HG02943 (cell line): Measurements from ENCODE around the gene NOL9.
"Not testable (repeated sequence)": the region's sequence is repeated elsewhere in the genome, so short reads cannot be mapped to it uniquely, and the experiment has no call there.

Experiments used
- ATAC-seq: cut with Tn5 transposase; IDR thresholded peaks from one replicate; pipeline ENCODE4 v1.9.1; 2021; ENCODE audit warnings: mild to moderate bottlenecking, low read depth, moderate library complexity; ENCODE audit not compliant: unreplicated experiment

NOL9 gene

GRCh38 chr1:6554031-6554906 lies at the start of gene NOL9:
NOL9 (minus strand) TSS chr1:6554513; CDS start chr1:6554502, 11 bp downstream.
- ATAC-seq: peak; percentile 80

GRCh38 chr1:6603238-6603914 lies 49.1 kb upstream of the NOL9 start:
- no peak for ATAC-seq

GRCh38 chr1:6602669-6603237 lies 48.4 kb upstream of the NOL9 start, which contains the start of gene KLHL21:
KLHL21 (minus strand) TSS chr1:6602869; CDS start chr1:6602817, 52 bp downstream.
- peak; percentile 44 for ATAC-seq

- ATAC-seq: no peak
Observed at GRCh38 chr1:6601923-6602668, 47.8 kb upstream of the NOL9 start.

- no peak for ATAC-seq
Observed at GRCh38 chr1:6601049-6601922, 47.0 kb upstream of the NOL9 start.

GRCh38 chr1:6600410-6601048 lies 46.2 kb upstream of the NOL9 start:
- no peak for ATAC-seq

GRCh38 chr1:6599991-6600390 lies 45.7 kb upstream of the NOL9 start:
- ATAC-seq: not testable (repeated sequence)

GRCh38 chr1:6599141-6599975 lies 45.0 kb upstream of the NOL9 start:
- ATAC-seq: no peak

GRCh38 chr1:6597777-6598131 lies 43.4 kb upstream of the NOL9 start:
- ATAC-seq: no peak

GRCh38 chr1:6596886-6597776 lies 42.8 kb upstream of the NOL9 start:
- ATAC-seq: no peak

- ATAC-seq: no peak
Observed at GRCh38 chr1:6596351-6596750, 42.0 kb upstream of the NOL9 start.

GRCh38 chr1:6594977-6595740 lies 40.8 kb upstream of the NOL9 start:
- no peak for ATAC-seq

GRCh38 chr1:6593810-6594209 lies 39.5 kb upstream of the NOL9 start:
- ATAC-seq: no peak

GRCh38 chr1:6592865-6593593 lies 38.7 kb upstream of the NOL9 start:
- no peak for ATAC-seq

GRCh38 chr1:6592441-6592840 lies 38.1 kb upstream of the NOL9 start:
- ATAC-seq: no peak

GRCh38 chr1:6591644-6592043 lies 37.3 kb upstream of the NOL9 start:
- ATAC-seq: no peak
